Stimulated activated CD8-positive, alpha-beta memory T cell treated with anti-CD3 and anti-CD28 coated beads, Interleukin-7, amount 100 ng/mL, for 4 hours (primary cell): ENCODE results near the gene FANCI.
"Not testable (repeated sequence)": the region's sequence is repeated elsewhere in the genome, so short reads cannot be mapped to it uniquely, and the experiment has no call there.

Source experiments
- DNase-seq, 2 donors: peaks; one replicate each; pipeline ENCODE4 v3.0.0-alpha.2; 2020; ENCODE audit warnings: low read depth in 2 of 2

The FANCI gene

DNA sequence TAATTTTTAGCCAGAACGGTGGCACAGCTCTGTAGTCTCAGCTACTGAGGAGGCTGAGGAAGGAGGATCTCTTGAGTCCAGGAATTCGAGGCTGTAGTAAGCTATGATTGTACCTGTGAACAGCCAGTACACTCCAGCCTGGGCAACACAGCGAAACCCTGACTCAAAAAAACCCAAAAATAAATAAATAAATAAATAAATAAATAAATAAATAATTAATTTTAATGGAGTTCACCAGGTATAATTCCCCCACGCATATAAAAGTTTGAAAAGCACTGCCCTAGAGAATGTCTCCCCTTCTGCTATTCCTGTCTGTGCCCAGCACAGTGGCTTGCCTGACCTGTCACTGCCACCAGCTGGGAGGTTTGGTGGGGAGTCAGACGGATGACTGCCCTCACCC lies 18.2 kb upstream of the FANCI start:
- no peak for DNase-seq

DNA sequence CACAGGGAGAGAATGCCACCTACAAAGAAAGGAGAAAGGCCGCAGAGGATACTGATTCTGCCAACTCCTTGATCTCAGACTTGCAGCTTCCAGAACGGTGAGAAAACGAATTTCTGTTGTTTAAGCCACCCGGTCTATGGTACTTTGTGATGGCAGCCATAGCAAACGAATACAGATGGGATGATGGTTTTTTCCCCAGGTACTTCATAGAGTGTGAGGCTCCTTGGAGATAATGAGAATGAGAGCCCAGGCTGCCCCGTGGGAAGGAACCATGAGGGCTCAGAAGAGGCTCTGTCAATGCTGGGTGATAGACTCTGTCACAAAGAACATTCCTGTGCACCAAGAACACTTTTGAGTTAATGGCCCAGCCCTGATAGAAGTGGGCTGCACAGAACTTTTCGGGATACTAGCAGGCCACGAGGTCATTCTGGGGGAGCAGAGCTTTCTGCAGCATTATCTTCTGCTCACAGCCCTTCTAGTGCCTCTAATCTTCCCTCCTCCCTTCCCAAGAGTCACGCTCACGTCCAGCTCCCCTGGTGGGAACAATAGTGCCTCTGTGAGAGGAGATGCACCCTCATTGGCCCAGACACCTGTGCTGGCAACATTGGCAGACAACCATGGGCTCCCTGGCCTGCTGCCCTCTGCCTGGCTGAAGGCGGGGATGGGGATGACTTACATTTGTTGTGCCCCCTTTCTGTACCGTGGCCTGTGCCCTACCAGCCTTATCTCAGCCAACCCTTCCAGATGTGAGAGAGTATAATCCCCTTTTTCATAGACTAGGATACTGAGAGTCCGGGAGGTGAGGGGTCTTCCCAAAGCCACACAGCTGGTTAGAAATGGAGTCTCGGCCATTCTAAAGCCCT lies 17.2 kb upstream of the FANCI start:
- DNase-seq = no peak

DNA sequence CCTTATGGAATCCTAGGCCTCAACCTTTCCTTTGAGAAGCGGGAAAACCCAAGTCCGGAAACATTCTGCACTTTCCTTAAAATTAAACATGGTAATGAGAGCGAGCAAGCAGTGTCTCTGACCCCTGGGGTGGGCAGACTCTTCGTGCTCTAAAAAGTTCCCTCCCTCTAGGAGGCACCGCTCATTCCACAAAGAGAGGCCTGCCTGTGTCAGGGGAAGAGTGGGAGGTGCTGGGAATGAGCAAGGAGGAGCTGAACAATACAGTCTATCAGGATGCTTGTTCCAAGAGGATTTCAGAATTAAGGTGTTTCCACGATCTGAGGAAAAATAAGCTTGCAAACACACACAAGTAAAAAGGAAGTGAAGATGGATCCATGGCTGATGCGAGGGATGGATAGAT lies 16.4 kb upstream of the FANCI start:
- DNase-seq = no peak

DNA sequence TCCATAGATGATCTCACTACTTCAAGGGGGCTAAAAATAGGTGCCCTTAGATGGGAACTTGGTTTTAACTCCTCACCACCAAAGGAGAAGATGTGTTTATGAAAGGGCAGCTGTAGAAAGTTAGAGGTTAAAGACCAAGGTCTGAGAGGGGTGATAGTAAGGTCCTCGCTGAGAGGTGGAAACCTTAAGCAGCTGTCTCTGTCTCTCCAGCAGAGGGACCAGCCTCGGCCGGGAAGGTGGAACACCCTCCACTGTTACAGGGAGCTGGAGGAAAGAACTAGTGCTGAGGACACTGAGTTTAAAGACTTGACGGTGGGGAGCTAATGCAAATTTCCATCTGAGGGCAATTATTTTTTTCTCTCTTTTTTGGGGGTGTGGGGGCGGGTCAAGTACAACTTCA lies 13.5 kb upstream of the FANCI start:
- DNase-seq = no peak

DNA sequence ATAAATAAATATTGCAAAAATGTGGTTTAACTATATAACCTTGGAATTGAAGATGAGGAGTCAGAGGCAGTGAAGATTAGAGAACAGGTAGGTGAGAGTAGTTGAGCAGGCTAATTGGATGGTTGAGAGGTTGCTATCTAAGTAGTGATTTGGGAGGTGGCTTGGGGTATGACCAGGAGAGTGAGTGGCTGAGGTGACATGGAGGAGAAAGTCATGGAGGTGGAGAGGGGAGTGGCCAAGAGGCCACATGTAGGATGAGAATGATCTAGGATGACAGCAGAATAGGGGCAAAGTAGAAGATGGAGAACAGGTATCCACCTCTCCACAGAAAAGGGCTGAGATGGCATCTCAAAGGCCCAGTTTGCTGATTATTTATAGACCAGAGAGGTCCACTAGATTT lies 11.9 kb upstream of the FANCI start:
- no peak for DNase-seq

GRCh38 chr15:89239883-89240810 lies 3.6 kb upstream of the FANCI start:
- DNase-seq = not testable (repeated sequence)

GRCh38 chr15:89243046-89243690 lies 611 bp upstream of the FANCI start:
- DNase-seq = no peak

DNA sequence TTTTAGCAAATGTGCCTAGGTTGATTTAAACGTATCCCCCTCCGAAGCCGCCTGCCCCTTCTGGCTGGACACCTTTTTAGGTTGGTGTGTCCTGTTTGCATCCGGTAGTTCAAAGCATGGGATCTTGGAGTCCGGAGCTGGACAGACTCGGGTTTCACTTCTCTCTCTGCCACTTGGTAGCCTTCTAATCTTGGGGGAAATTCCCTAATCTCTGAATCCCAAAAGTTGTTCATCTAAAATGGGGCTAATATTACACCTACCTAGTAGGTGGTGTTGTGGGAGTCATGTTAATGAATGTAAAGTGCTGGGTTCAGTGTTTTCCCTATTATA lies 760 bp downstream of the FANCI start:
- no peak for DNase-seq

GRCh38 chr15:89247446-89247845 lies 3.7 kb downstream of the FANCI start:
- DNase-seq = no peak

DNA sequence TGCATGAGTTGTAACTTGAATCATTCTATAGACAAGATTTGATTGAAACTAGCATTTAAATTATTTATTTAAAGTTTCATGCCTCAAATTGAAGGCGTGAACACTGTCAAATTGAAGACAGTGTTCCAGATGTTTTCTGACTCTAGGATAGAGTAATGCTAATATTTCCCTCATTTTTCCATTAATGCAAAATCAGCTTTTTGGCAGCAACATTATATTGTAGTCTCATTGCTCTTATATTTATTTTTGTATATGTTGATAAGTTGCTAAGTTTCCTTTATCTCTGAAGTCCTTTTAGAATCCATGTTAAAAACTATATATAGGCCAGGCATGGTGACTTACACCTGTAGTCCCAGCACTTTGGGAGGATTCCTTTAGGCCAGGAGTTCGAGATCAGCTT lies 4.8 kb downstream of the FANCI start:
- no peak for DNase-seq

DNA sequence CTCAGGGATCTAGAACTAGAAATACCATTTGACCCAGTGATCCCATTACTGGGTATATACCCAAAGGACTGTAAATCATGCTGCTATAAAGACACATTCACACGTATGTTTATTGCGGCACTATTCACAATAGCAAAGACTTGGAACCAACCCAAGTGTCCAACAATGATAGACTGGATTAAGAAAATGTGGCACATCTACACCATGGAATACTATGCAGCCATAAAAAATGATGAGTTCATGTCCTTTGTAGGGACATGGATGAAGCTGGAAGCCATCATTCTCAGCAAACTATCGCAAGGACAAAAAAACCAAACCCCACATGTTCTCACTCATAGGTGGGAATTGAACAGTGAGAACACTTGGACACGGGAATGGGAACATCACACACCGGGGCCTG lies 6.4 kb downstream of the FANCI start:
- not testable (repeated sequence) for DNase-seq

DNA sequence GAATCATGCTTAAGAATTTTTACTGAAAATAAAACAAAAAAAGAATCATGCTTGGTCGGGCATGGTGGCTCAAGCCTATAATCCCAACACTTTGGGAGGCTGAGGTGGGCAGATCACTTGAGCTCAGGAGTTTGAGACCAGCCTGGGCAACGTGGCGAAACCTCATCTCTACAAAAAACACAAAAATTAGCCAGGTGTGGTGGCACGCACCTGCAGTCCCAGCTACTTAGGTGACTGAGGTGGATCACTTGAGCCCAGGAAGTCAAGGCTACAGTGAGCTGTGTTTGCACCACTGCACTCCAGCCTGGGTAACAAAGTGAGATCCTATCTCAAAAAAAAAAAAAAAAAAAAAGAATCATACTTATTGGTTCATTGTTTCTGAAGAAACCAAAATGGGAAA lies 33.5 kb downstream of the FANCI start:
- not testable (repeated sequence) for DNase-seq

GRCh38 chr15:89278307-89278706 lies 34.5 kb downstream of the FANCI start:
- DNase-seq = no peak

DNA sequence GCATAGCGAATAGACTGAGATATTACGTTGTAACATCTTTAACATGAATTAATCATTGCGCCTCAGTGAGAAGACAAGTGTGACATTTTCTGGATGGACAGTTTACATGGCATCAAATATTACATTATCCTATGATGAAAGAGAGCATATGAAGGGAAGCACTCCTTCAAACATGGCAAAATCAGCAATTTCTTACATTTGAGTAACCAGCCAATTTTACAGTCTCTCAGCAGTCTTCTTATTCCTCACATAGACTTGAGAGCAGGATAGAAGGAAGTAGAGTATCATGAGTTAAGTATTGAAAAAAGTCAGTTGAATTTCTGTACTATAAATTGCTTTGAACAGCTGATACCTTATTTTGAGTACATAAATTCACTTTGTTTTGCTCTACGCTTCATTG lies 38.9 kb downstream of the FANCI start:
- DNase-seq = no peak

GRCh38 chr15:89283201-89283600 lies 39.4 kb downstream of the FANCI start:
- no peak for DNase-seq

DNA sequence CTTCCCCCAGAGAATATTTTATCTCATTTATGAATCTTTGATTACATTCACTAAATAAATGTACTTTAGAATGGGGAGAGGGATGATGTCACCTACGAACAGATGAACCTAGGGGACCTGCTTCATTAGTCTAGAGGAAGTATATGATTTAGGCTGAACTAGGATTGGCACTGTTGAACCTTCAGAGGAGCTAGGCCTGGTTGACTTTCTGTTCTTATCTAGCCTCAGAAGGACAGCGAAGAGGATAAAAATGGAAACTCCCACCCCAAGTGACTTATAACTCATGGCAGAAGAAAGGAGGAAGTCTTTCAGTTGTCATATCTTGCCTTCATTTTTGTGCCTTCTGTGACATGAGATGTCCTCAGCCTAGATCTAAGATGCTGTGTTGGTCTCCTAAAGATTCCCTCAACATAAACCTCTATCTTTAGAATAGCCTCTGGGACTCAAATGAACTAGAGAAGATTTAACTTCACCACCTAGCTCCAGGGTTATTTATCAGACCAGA lies 48.2 kb downstream of the FANCI start:
- DNase-seq = no peak

- DNase-seq = no peak
These were observed 49.2 kb downstream of the FANCI start for GRCh38 chr15:89293012-89293411.

DNA sequence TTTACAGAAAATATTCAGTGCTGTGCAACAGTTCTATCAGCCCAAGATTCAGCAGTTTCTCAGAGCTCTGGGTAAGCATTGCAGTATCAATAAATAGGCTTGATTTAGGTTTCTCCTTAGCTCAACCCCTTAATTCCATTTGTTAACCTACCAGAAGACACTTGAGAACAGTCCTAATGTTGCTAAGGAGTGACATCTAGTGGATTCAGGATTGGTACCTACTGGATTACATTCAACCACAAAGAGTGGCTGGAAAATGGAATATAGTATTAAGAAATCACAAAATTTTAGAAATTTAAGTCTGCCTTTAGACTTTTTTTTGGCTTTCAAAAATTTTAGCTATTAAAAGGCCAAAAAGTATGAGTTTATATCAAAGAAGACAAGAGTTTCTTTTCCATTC lies 56.1 kb downstream of the FANCI start:
- DNase-seq = no peak

DNA sequence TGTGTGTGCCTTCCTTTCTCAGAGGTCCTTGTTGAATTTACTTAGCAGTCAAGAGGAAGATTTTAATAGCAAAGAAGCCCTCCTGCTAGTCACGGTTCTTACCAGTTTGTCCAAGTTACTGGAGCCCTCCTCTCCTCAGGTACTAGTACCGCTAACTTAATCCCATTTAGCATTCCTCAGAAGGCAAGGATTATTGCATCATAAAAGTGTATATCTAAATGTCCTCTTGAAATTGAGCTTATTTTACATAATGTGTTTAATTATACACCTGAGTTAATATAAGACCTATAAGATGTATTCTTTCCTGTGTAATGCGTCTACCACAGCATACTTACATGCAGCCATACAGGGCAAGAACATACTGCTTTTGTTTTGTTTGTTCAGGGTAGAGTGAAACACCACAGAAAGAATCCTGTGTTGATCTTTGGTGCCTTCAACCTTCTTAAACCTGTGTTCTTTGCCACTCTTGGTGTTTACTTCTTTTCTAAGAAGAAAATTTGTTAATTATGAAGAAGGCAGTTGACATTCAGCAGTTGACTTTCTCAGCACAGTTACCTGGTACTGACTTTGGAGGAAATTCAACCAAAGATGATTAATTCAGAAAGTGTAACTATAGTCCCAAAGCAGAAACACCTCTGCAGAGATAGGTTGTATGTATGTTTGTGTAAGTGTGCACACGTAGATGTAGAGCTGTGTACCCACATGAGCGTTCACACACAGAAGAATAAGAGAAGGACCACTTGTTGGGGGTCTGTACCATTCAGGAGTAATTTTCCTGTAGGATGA lies 57.7 kb downstream of the FANCI start:
- no peak for DNase-seq

DNA sequence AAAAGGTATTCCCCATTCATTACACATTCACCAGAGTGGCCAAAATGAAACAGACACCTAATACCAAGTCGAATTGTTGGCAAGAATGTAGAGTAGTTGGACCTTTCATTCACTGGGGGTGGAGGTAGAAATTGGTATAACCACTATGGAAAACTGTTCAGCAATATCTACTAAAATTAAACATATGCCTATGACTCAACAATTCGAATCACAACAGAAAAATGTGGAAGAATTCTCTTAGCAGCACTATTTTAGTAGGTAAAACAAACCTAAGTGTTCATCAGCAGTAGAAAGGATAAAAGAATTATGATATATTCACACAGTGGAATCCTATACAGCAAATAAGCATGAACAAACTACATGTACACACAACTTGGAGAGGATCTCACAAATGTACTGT lies 60.2 kb downstream of the FANCI start:
- no peak for DNase-seq

DNA sequence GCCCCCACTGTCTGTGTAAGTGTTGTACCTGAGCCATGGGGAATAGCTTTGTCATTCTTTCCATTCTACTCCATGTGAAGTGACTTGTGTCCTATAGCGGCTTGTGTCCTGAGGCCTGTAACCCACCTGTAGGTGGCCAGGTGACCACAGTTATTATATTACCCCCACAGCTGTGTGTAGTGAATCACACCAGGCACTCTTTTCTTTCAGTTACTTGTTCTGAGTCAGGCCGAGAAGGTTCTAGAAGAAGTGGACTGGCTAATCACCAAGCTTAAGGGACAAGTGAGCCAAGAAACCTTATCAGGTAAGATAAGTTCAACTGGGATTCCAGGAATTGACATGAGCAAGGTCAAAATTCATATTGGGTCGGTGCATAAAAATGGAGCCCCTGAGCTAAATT lies 61.6 kb downstream of the FANCI start:
- DNase-seq = no peak
